K562 (cell line): Measurements from ENCODE around the gene ZDHHC18. TPM values are rescaled to one million over a fixed set of nuclear protein-coding genes. Genes with fewer than 3 reads are reported as not detected.

ENCODE experiments used
- DMBX1 ChIP-seq: fragments of 250-450 bp; sonication (Bioruptor Pico); IDR thresholded peaks from 2 replicates; pipeline ENCODE4 v1.8.0; 2022; ENCODE audit warnings: inconsistent platforms, mild to moderate bottlenecking, moderate library complexity, borderline replicate concordance
- E2F5 ChIP-seq: sonication (generic); formaldehyde crosslinking; IDR thresholded peaks from 2 replicates; pipeline ENCODE4 v1.8.0; 2022; ENCODE audit warnings: mild to moderate bottlenecking, missing genetic modification reagents
- ELF1 ChIP-seq: fragments of 200-800 bp; sonication (Bioruptor generic); IDR thresholded peaks from 2 replicates; pipeline ENCODE4 v1.6.1; 2016; ENCODE audit warnings: missing genetic modification characterization, missing compliant biosample characterization
- HDAC3 ChIP-seq: fragments of 450-650 bp; IDR thresholded peaks from 2 replicates; pipeline ENCODE4 v1.6.1; 2018; ENCODE audit warnings: borderline replicate concordance, mild to moderate bottlenecking, moderate library complexity; ENCODE audit not compliant: partially characterized antibody
- HIVEP1 ChIP-seq: fragments of 250-450 bp; sonication (Bioruptor Pico); IDR thresholded peaks from 2 replicates; pipeline ENCODE4 v1.4.0; 2020; ENCODE audit warnings: mild to moderate bottlenecking
- HLTF ChIP-seq: fragments of 450-650 bp; IDR thresholded peaks from 2 replicates; pipeline ENCODE4 v1.6.1; 2016
- MNT ChIP-seq, 2 experiments: fragments of 450-650 bp; conservative IDR thresholded peaks; 2 replicates each; pipeline ENCODE4 v1.6.1; 2017; ENCODE audit warnings: mild to moderate bottlenecking in 2 of 2, moderate library complexity in 2 of 2
- NRF1 ChIP-seq, 2 experiments: fragments of 450-650 bp; IDR thresholded peaks in 1 of 2; conservative IDR thresholded peaks in 1 of 2; 2 replicates each; pipeline ENCODE4 v1.6.1; 2014; ENCODE audit warnings: mild to moderate bottlenecking in 2 of 2
- PHF8 ChIP-seq: fragments of 200-600 bp; sonication (generic); IDR thresholded peaks from 2 replicates; pipeline ENCODE4 v1.6.1; 2012; ENCODE audit warnings: mixed run types, mild to moderate bottlenecking, inconsistent platforms, low read length, moderate library complexity, borderline replicate concordance
- PTRF ChIP-seq: fragments of 450-650 bp; IDR thresholded peaks from 2 replicates; pipeline ENCODE4 v1.6.1; 2016; ENCODE audit warnings: mild to moderate bottlenecking, missing genetic modification characterization, missing compliant biosample characterization
- RNF2 ChIP-seq: sonication (generic); IDR thresholded peaks from 2 replicates; pipeline ENCODE4 v1.6.1; 2016
- SMARCC2 ChIP-seq: fragments of 450-650 bp; IDR thresholded peaks from 2 replicates; pipeline ENCODE4 v1.6.1; 2017; ENCODE audit warnings: antibody characterized with exemption, moderate library complexity, mild to moderate bottlenecking, low read depth
- SP1 ChIP-seq: sonication (generic); formaldehyde crosslinking; IDR thresholded peaks from 2 replicates; pipeline ENCODE4 v1.8.1; 2022; ENCODE audit warnings: mild to moderate bottlenecking, missing genetic modification reagents
- TAF1 ChIP-seq: IDR thresholded peaks from 2 replicates; pipeline ENCODE4 v1.6.1; 2011; ENCODE audit warnings: mild to moderate bottlenecking, low read length, moderate library complexity; ENCODE audit not compliant: insufficient read depth, control insufficient read depth, severe bottlenecking; ENCODE audit errors: extremely low read depth
- TAL1 ChIP-seq: fragments of 450-650 bp; IDR thresholded peaks from 2 replicates; pipeline ENCODE4 v1.6.1; 2016; ENCODE audit warnings: mild to moderate bottlenecking
- ZFP91 ChIP-seq: sonication (generic); formaldehyde crosslinking; IDR thresholded peaks from 2 replicates; pipeline ENCODE4 v1.8.0; 2022; ENCODE audit warnings: mild to moderate bottlenecking, missing genetic modification reagents
- ZKSCAN1 ChIP-seq: fragments of 150-350 bp; IDR thresholded peaks from 2 replicates; pipeline ENCODE4 v1.6.1; 2016; ENCODE audit warnings: low read depth, low read length
- ZNF592 ChIP-seq: fragments of 450-650 bp; IDR thresholded peaks from 2 replicates; pipeline ENCODE4 v1.6.1; 2017; ENCODE audit warnings: antibody characterized with exemption, mild to moderate bottlenecking
- polyA plus RNA-seq, 8 experiments: library from polyadenylated mRNA; depleted of rRNA in 4 of 8; stranded (reverse) in 5 of 8; unstranded in 3 of 8; fragments of >200 nt; fragmentation: Nextera tagmentation in 2 of 8; fragmentation: Illumina TruSeq in 1 of 8; extraction: Ambion mirVana in 2 of 8; extraction: Trizol in 1 of 8; gene quantifications; 2 replicates each; pipeline versions ENCODE4 v1.2.1 to v1.2.3, GENCODE V29; 2011 to 2014; ENCODE audit warnings: inconsistent platforms in 1 of 8, missing spikeins in 1 of 8
- total RNA-seq, 7 experiments: library from RNA; depleted of rRNA in 6 of 7; stranded (reverse); fragments of >200 nt in 6 of 7; fragmentation: Illumina TruSeq in 2 of 7; extraction: Trizol in 2 of 7; gene quantifications; 2 replicates each; pipeline versions ENCODE4 v1.2.1 to v1.2.3, GENCODE V29; 2011 to 2021; ENCODE audit warnings: low replicate concordance in 1 of 7

ZDHHC18 gene
- total and polyA plus RNA-seq, 9 of the 15 experiments (the other 6 are each of a cell fraction or from before 2014, with no cell fraction given) = 0.42 to 35.6 (median 15.8) TPM

- TF ChIP-seq DMBX1 = peak; percentile 56; the same call in 1 of the 2 replicates
- TF ChIP-seq SMARCC2 = peak; percentile 65; the same call in 1 of the 2 replicates
- no peak for TF ChIP-seq ELF1 (tag)
- TF ChIP-seq RNF2 = peak; percentile 86
- peak; percentile 18; the same call in 1 of the 2 replicates for TF ChIP-seq ZKSCAN1
- no peak for TF ChIP-seq PTRF
- TF ChIP-seq HLTF = 0 out of 2 replicates have a peak, but pooled peaks have one; percentile 12
- TF ChIP-seq ZNF592 = peak; percentile 96
- peak in 1 of 2 experiments; percentile 49; a peak in 1 of 4 replicates for TF ChIP-seq NRF1 (conservative IDR thresholded peaks at IDR 0.05 in 1 of 2, IDR thresholded peaks at IDR 0.05 in 1 of 2)
- TF ChIP-seq HDAC3 = no peak
- peak; percentile 55; the same call in 1 of the 2 replicates for TF ChIP-seq PHF8
- peak; percentile 64; the same call in 1 of the 2 replicates for TF ChIP-seq SP1 (CRISPR knock-in tag)
- no peak for TF ChIP-seq E2F5
- peak; percentile 44; the same call in 1 of the 2 replicates for TF ChIP-seq TAL1
- peak; percentile 76; the same call in 1 of the 2 replicates for TF ChIP-seq HIVEP1
- TF ChIP-seq MNT (conservative IDR thresholded peaks at IDR 0.05) = peak; percentile 47 to 71; a peak in 3 of 4 replicates
- TF ChIP-seq ZFP91 (CRISPR knock-in tag) = no peak
- TF ChIP-seq TAF1 = peak; percentile 91
These were observed 39.8 kb upstream of the ZDHHC18 start (continued) for GRCh38 chr1:26786437-26787380.
